Calu3 (cell line): ENCODE data around the gene CTIF. TPM values are rescaled to one million over a fixed set of nuclear protein-coding genes. Genes with fewer than 3 reads are reported as not detected.

ENCODE experiments used
- BruUV-seq: library from RNA; stranded (reverse); fragments of 400-500 nt; replicated peaks from 2 replicates; lab custom pipeline; 2021; lab: Mats Ljungman, UMichigan
- CTCF ChIA-PET: fragments of 300-600 bp; sonication (Branson Sonifier 250); formaldehyde crosslinking; loops from one replicate; lab custom pipeline; 2022; ENCODE audit warnings: antibody characterized with exemption; lab: Charles Lee
- DNase-seq: peaks from one replicate; pipeline ENCODE4 v3.0.0; 2022
- H3K27ac Mint-ChIP-seq: one replicate; pipeline ENCODE4 v1.8.0; 2022; ENCODE audit warnings: mixed read lengths; ENCODE audit not compliant: unreplicated experiment
- H3K27me3 Mint-ChIP-seq: one replicate; pipeline ENCODE4 v1.8.0; 2022; ENCODE audit warnings: mixed read lengths; ENCODE audit not compliant: unreplicated experiment
- H3K36me3 Mint-ChIP-seq: one replicate; pipeline ENCODE4 v1.8.0; 2022; ENCODE audit warnings: mild to moderate bottlenecking, moderate library complexity, mixed read lengths; ENCODE audit not compliant: insufficient read depth, unreplicated experiment
- H3K4me1 Mint-ChIP-seq: one replicate; pipeline ENCODE4 v1.8.0; 2022; ENCODE audit warnings: mild to moderate bottlenecking, low read depth, mixed read lengths; ENCODE audit not compliant: unreplicated experiment
- H3K4me3 Mint-ChIP-seq: one replicate; pipeline ENCODE4 v1.8.0; 2022; ENCODE audit warnings: mild to moderate bottlenecking, low read depth, moderate library complexity, mixed read lengths; ENCODE audit not compliant: unreplicated experiment
- H3K9me3 Mint-ChIP-seq: one replicate; pipeline ENCODE4 v1.8.0; 2022; ENCODE audit warnings: low read depth, mixed read lengths; ENCODE audit not compliant: unreplicated experiment
- intact Hi-C: fragments of 100-400 bp; cut with micrococcal nuclease; formaldehyde crosslinking; loops from one replicate; pipeline ENCODE4 v1.10.0; 2022; ENCODE audit not compliant: unreplicated experiment
- total RNA-seq: library from RNA; stranded (reverse); gene quantifications from 2 replicates; pipeline ENCODE4 v1.2.3, GENCODE V29; 2022
- TF ChIP-seq, protein P1 (sequence below): fragments of 200-600 bp; IDR thresholded peaks from one replicate; pipeline ENCODE4 v1.8.0; 2022; ENCODE audit warnings: antibody characterized with exemption; ENCODE audit not compliant: unreplicated experiment

CTIF gene
- total RNA-seq, 1 experiment from 2014 or later, result 40.8 TPM

GRCh38 chr18:48767090-48767690, 228.4 kb downstream of the CTIF start:
- H3K4me3 Mint-ChIP-seq, result no peak overlapping the region
- H3K9me3 Mint-ChIP-seq, result no peaks in the 10 kb centered on the region
- TF ChIP-seq, protein P1, sequence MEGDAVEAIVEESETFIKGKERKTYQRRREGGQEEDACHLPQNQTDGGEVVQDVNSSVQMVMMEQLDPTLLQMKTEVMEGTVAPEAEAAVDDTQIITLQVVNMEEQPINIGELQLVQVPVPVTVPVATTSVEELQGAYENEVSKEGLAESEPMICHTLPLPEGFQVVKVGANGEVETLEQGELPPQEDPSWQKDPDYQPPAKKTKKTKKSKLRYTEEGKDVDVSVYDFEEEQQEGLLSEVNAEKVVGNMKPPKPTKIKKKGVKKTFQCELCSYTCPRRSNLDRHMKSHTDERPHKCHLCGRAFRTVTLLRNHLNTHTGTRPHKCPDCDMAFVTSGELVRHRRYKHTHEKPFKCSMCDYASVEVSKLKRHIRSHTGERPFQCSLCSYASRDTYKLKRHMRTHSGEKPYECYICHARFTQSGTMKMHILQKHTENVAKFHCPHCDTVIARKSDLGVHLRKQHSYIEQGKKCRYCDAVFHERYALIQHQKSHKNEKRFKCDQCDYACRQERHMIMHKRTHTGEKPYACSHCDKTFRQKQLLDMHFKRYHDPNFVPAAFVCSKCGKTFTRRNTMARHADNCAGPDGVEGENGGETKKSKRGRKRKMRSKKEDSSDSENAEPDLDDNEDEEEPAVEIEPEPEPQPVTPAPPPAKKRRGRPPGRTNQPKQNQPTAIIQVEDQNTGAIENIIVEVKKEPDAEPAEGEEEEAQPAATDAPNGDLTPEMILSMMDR, result no peak
- BruUV-seq, result no TSS peak
- no peak overlapping the region for H3K27ac Mint-ChIP-seq
- DNase-seq, result no peak
- CTCF ChIA-PET, result no interaction called here
- H3K36me3 Mint-ChIP-seq, result no peaks in the 10 kb centered on the region
- intact Hi-C loops, result no loop called here
- no peaks in the 10 kb centered on the region for H3K4me1 Mint-ChIP-seq
- H3K27me3 Mint-ChIP-seq, result no peaks in the 10 kb centered on the region

- no TSS peak for BruUV-seq
- TF ChIP-seq, protein P1, result no peak
- no peak overlapping the region for H3K27ac Mint-ChIP-seq
- no peaks in the 10 kb centered on the region for H3K36me3 Mint-ChIP-seq
- CTCF ChIA-PET, result no interaction called here
- no peaks in the 10 kb centered on the region for H3K9me3 Mint-ChIP-seq
- no peaks in the 10 kb centered on the region for H3K27me3 Mint-ChIP-seq
- H3K4me3 Mint-ChIP-seq, result no peak overlapping the region
- intact Hi-C loops, result no loop called here
- DNase-seq, result no peak
- no peaks in the 10 kb centered on the region for H3K4me1 Mint-ChIP-seq
Observed at GRCh38 chr18:48769006-48769636, 230.3 kb downstream of the CTIF start.

- no peak for DNase-seq
- H3K4me1 Mint-ChIP-seq, result no peaks in the 10 kb centered on the region
- no peaks in the 10 kb centered on the region for H3K27me3 Mint-ChIP-seq
- H3K27ac Mint-ChIP-seq, result no peak overlapping the region
- CTCF ChIA-PET, result no interaction called here
- no peak overlapping the region for H3K4me3 Mint-ChIP-seq
- intact Hi-C loops, result no loop called here
- TF ChIP-seq, protein P1, result no peak
- no peaks in the 10 kb centered on the region for H3K9me3 Mint-ChIP-seq
- no peaks in the 10 kb centered on the region for H3K36me3 Mint-ChIP-seq
- BruUV-seq, result no TSS peak
Observed at GRCh38 chr18:48770243-48770642, 231.4 kb downstream of the CTIF start.

- H3K4me3 Mint-ChIP-seq, result no peak overlapping the region
- DNase-seq, result no peak
- H3K36me3 Mint-ChIP-seq, result no peaks in the 10 kb centered on the region
- TF ChIP-seq, protein P1, result no peak
- no peaks in the 10 kb centered on the region for H3K27me3 Mint-ChIP-seq
- no peaks in the 10 kb centered on the region for H3K4me1 Mint-ChIP-seq
- CTCF ChIA-PET, result interaction anchor here (0.5 kb wide), 1 partner anchor 181 kb away, joined by 4 read pairs; no protein-coding TSS in a partner anchor
- no TSS peak for BruUV-seq
- intact Hi-C loops, result no loop called here
- no peaks in the 10 kb centered on the region for H3K9me3 Mint-ChIP-seq
- H3K27ac Mint-ChIP-seq, result no peak overlapping the region
Observed at GRCh38 chr18:48771641-48772375, 233.0 kb downstream of the CTIF start.
